Keratinocyte (primary cell): ENCODE measurements around the gene STON2.

Experiments
- CTCF ChIP-seq, 3 experiments: IDR thresholded peaks in 1 of 3; conservative IDR thresholded peaks in 1 of 3; optimal IDR thresholded peaks in 1 of 3; 2 replicates in 2 of 3; 3 replicates in 1 of 3; pipeline versions ENCODE3 to v1.5.1; 2011; ENCODE audit warnings: low read length in 3 of 3, mild to moderate bottlenecking in 3 of 3, moderate library complexity in 2 of 3, control low read depth in 1 of 3, inconsistent platforms in 1 of 3; ENCODE audit not compliant: insufficient read depth in 2 of 3; ENCODE audit errors: extremely low read depth in 1 of 3
- EZH2 ChIP-seq: IDR thresholded peaks from one replicate; pipeline ENCODE4 v1.6.1; 2012; ENCODE audit warnings: inconsistent platforms, mild to moderate bottlenecking, low read length, moderate library complexity

- no peak for TF ChIP-seq EZH2
- no peak for TF ChIP-seq CTCF (optimal IDR thresholded peaks at IDR 0.05 in 1 of 3, IDR thresholded peaks at IDR 0.05 in 1 of 3, conservative IDR thresholded peaks at IDR 0.05 in 1 of 3; ENCODE audit: extremely low read depth in 1 of 3, insufficient read depth in 2 of 3, low read length in 3 of 3)
These were observed 14.0 kb upstream of the STON2 start for GRCh38 chr14:81414123-81414522.
